ENCODE measurements around the gene SLC7A9. TPM values are rescaled to one million over a fixed set of nuclear protein-coding genes. Genes with fewer than 3 reads are reported as not detected.

SLC7A9 gene
- total RNA-seq: 1 to 10 TPM in 1 of 2 experiments, under 1 TPM in 1; 0.86 to 1.5 TPM
- polyA plus RNA-seq: not detected

DNA sequence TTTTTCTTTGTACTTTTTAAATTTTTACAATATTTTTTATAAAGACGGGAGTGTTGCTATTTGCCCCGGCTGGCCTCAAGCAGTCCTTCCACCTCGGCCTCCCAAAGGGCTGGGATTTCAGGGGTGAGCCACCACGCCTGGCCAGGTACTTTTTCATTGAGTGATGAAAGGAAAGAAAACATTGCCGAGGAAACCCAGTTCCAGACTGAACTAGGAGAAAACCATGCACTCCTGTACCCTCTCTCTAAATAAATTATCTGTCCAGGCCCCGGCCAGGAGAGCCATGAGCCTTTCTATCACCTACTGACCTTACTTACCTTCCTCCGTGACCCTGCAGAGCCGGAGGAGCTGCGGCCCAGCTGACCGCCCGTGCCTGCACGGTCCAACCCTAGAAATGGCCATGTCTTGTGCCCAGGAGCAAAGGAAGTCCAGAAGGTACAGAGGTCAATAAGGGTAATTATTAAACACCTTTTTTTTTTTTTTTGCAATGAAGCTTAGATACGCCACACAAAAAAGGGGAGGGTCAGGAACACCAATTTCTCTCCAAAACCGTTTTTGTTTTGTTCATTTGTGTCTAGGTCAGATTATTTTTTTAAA lies at the start of gene SLC7A9:
SLC7A9 (minus strand) TSS at position 399 of the 597 bp plus-strand sequence. CDS start 1,233 bp downstream, outside the sequence.
- H3K27me3 Mint-ChIP-seq: no peaks in the 10 kb centered on the region
- POLR2A ChIA-PET (ENCODE audit: partially characterized antibody): no interaction called here
- H3K9me3 ChIP-seq (ENCODE audit: control insufficient read depth in 1 of 2, low read length in 2 of 2): no peaks in the 10 kb centered on the region
- no peaks in the 10 kb centered on the region for H3K27me3 ChIP-seq (ENCODE audit: insufficient read depth, low read length)
- CTCF ChIA-PET (ENCODE audit: partially characterized antibody): no interaction called here
- no peak within 1 kb of the TSS for H3K27ac ChIP-seq (ENCODE audit: low read depth, low read length)
- H3K9me3 Mint-ChIP-seq: peaks cover 0 to 2% (median 0%) of the 10 kb centered on the region in 8 donors
- H3K27ac Mint-ChIP-seq: no peak within 1 kb of the TSS
- intact Hi-C loops (cut with micrococcal nuclease): no loop called here
- no peaks in the 10 kb centered on the region for H3K36me3 ChIP-seq (ENCODE audit: insufficient read depth, low read length)
- no peaks in the 10 kb centered on the region for H3K36me3 Mint-ChIP-seq
- H3K4me3 Mint-ChIP-seq: no peak within 1 kb of the TSS
- no peaks in the 10 kb centered on the region for H3K4me1 Mint-ChIP-seq
- no peak for DNase-seq
- H3K4me1 ChIP-seq (ENCODE audit: insufficient read depth, low read length): no peaks in the 10 kb centered on the region
- H3K4me3 ChIP-seq (ENCODE audit: low read length in 2 of 2): no peak within 1 kb of the TSS

DNA sequence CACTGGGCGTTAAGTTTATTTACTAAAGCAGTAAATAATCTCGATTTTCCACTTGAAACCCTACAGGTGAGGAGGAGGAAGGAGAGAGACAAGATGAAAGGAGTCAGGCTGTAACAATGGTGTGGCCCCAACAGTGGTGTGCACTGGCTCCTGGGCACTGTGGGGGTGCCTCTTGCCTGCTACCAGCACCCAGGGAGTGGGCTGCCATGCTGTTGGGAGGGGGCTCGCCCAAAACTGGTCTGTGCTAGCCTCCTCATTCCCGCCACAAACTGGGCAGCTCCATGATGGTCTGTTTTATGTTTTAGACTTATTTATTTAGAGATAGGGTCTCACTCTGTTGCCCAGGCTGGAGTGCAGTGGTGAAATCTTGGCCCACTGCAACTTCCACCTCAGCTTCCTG lies 49.8 kb upstream of the SLC7A9 start:
- Histone ChIP-seq H3K9me3 (ENCODE audit: control insufficient read depth in 1 of 2, low read length in 2 of 2) (no peaks in the 10 kb centered on the region), H3K36me3 (ENCODE audit: insufficient read depth, low read length) (no peaks in the 10 kb centered on the region), H3K27ac (ENCODE audit: low read depth, low read length) (no peak overlapping the region), H3K4me1 (ENCODE audit: insufficient read depth, low read length) (no peaks in the 10 kb centered on the region), H3K4me3 (ENCODE audit: low read length in 2 of 2) (no peak overlapping the region), H3K27me3 (ENCODE audit: insufficient read depth, low read length) (no peaks in the 10 kb centered on the region)
- peaks cover 23 to 37% of the 10 kb centered on the region in 2 donors for H3K36me3 Mint-ChIP-seq
- intact Hi-C loops (cut with micrococcal nuclease): no loop called here
- POLR2A ChIA-PET (ENCODE audit: partially characterized antibody): no interaction called here
- H3K9me3 Mint-ChIP-seq: no peaks in the 10 kb centered on the region
- no peak for DNase-seq
- CTCF ChIA-PET (ENCODE audit: partially characterized antibody): no interaction called here
- H3K27me3 Mint-ChIP-seq: no peaks in the 10 kb centered on the region
- peaks cover 0 to 7% (median 0%) of the 10 kb centered on the region in 4 donors for H3K4me1 Mint-ChIP-seq
- H3K4me3 Mint-ChIP-seq: no peak overlapping the region
- no peak overlapping the region for H3K27ac Mint-ChIP-seq

DNA sequence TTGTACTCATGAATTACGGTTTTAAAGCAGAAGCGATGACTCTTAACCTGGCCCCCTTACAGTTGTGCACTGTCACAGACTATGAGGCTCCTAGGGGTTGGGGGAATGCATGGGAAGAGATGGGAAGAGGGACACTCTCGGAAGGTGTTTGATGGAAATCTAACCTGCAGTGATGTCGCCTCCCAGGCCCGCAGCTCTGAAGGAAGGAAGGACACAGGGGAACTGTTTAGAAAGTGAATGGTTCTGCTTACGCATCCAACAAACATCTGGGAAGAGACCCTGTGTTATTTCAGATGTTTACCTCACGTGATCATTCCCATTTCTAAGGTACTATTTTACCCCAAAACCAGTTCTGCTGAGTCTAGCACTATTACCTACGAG lies 48.0 kb upstream of the SLC7A9 start:
- intact Hi-C loops (cut with micrococcal nuclease): no loop called here
- Histone ChIP-seq H3K27me3 (ENCODE audit: insufficient read depth, low read length) (no peaks in the 10 kb centered on the region), H3K36me3 (ENCODE audit: insufficient read depth, low read length) (no peaks in the 10 kb centered on the region), H3K9me3 (ENCODE audit: control insufficient read depth in 1 of 2, low read length in 2 of 2) (no peaks in the 10 kb centered on the region), H3K27ac (ENCODE audit: low read depth, low read length) (no peak overlapping the region), H3K4me3 (ENCODE audit: low read length in 2 of 2) (no peak overlapping the region), H3K4me1 (ENCODE audit: insufficient read depth, low read length) (no peaks in the 10 kb centered on the region)
- POLR2A ChIA-PET (ENCODE audit: partially characterized antibody): interaction anchor here (0.7 kb wide), 1 partner anchor 32 kb away, joined by 3 read pairs; no protein-coding TSS in a partner anchor
- no peaks in the 10 kb centered on the region for H3K27me3 Mint-ChIP-seq
- H3K36me3 Mint-ChIP-seq: peaks cover 11 to 28% of the 10 kb centered on the region in 2 donors
- CTCF ChIA-PET (ENCODE audit: partially characterized antibody): no interaction called here
- H3K4me3 Mint-ChIP-seq: no peak overlapping the region
- peak overlapping the region in 3 of 7 donors; percentile 11 to 40 (median 12) for H3K27ac Mint-ChIP-seq
- H3K4me1 Mint-ChIP-seq: peaks cover 0 to 7% (median 0%) of the 10 kb centered on the region in 4 donors
- H3K9me3 Mint-ChIP-seq: no peaks in the 10 kb centered on the region
- DNase-seq: no peak

DNA sequence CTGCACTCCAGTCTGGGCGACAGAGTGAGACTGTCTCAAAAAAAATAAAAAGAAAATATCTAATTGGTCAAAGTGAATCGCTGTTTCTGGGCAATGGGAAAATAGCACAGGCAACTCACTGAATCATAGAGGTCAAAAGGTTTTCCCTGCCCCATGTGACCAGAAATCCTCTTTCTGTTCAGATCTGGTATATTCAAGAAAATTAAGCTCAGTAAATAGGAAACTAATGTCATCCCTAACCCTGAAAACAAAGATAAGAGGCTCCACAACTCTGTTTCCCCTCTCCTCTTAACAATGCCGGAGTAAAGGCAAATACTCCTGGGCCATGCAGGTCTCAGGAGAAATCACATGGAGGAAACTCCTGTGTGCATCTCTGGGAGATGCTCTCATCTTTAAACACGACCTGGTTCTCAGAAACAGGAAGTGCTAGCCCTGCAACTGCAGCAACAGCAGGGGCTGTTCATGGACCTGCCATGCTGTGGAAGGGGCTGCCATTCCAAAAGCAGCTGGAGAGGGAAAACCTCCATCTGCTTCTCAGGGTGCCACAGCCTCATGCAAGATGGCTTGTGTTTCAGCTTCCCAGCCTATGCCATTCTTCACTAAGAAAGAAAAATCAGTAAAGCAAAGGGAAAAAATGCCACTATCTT lies 47.5 kb upstream of the SLC7A9 start:
- ChIA-PET POLR2A (ENCODE audit: partially characterized antibody) (interaction anchor here (0.7 kb wide), 1 partner anchor 32 kb away, joined by 3 read pairs; no protein-coding TSS in a partner anchor), CTCF (ENCODE audit: partially characterized antibody) (no interaction called here)
- Mint-ChIP-seq H3K27me3 (no peaks in the 10 kb centered on the region), H3K9me3 (no peaks in the 10 kb centered on the region), H3K4me1 (peaks cover 0 to 7% (median 0%) of the 10 kb centered on the region in 4 donors), H3K36me3 (peaks cover 14 to 30% of the 10 kb centered on the region in 2 donors), H3K4me3 (no peak overlapping the region), H3K27ac (peak overlapping the region in 3 of 7 donors; percentile 40 to 53 (median 47))
- Histone ChIP-seq H3K27me3 (ENCODE audit: insufficient read depth, low read length) (no peaks in the 10 kb centered on the region), H3K9me3 (ENCODE audit: control insufficient read depth in 1 of 2, low read length in 2 of 2) (no peaks in the 10 kb centered on the region), H3K27ac (ENCODE audit: low read depth, low read length) (no peak overlapping the region), H3K4me1 (ENCODE audit: insufficient read depth, low read length) (no peaks in the 10 kb centered on the region), H3K36me3 (ENCODE audit: insufficient read depth, low read length) (no peaks in the 10 kb centered on the region), H3K4me3 (ENCODE audit: low read length in 2 of 2) (no peak overlapping the region)
- no peak for DNase-seq
- intact Hi-C loops (cut with micrococcal nuclease): no loop called here

DNA sequence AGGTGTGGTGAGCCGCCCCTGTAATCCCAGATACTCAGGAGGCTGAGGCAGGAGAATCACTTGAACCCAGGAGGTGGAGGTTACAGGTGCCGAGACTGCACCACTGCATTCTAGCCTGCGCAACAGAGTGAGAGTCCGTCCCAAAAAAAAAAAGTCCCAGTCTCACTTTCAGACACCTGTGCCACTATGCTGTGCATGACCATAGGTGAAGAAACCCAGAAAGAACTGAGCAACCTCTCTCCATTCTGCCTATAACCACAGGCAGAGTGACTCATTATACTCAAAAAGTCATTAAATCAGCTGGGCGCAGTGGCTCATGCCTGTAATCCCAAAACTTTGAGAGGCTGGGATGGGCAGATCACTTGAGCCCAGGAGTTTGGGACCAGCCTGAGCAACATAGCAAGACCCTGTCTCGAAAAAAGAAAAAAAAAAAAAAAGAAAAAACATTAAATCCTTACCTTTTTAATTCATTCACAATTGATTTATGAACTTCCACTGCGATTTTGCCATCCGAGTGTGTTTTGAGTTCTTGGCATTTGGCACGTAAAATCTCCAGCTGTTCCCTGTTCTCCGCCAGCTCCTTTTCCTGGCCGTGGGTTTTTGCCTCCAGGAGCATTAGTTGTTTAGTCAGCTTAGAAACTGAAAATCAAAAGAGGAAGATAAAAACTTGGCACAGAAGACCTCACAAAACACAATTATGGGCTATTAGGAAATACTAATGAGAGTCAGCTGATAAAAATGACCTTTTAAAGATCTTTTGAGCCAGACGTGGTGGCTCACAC lies 45.5 kb upstream of the SLC7A9 start:
- H3K9me3 Mint-ChIP-seq: no peaks in the 10 kb centered on the region
- Histone ChIP-seq H3K36me3 (ENCODE audit: insufficient read depth, low read length) (no peaks in the 10 kb centered on the region), H3K27ac (ENCODE audit: low read depth, low read length) (no peak overlapping the region), H3K27me3 (ENCODE audit: insufficient read depth, low read length) (no peaks in the 10 kb centered on the region), H3K4me3 (ENCODE audit: low read length in 2 of 2) (no peak overlapping the region), H3K4me1 (ENCODE audit: insufficient read depth, low read length) (no peaks in the 10 kb centered on the region), H3K9me3 (ENCODE audit: control insufficient read depth in 1 of 2, low read length in 2 of 2) (no peaks in the 10 kb centered on the region)
- ChIA-PET POLR2A (ENCODE audit: partially characterized antibody) (no interaction called here), CTCF (ENCODE audit: partially characterized antibody) (no interaction called here)
- peaks cover 18 to 24% of the 10 kb centered on the region in 2 donors for H3K36me3 Mint-ChIP-seq
- peaks cover 0 to 7% (median 0%) of the 10 kb centered on the region in 4 donors for H3K4me1 Mint-ChIP-seq
- no peak overlapping the region for H3K27ac Mint-ChIP-seq
- intact Hi-C loops (cut with micrococcal nuclease): no loop called here
- no peak for DNase-seq
- H3K4me3 Mint-ChIP-seq: no peak overlapping the region
- no peaks in the 10 kb centered on the region for H3K27me3 Mint-ChIP-seq

DNA sequence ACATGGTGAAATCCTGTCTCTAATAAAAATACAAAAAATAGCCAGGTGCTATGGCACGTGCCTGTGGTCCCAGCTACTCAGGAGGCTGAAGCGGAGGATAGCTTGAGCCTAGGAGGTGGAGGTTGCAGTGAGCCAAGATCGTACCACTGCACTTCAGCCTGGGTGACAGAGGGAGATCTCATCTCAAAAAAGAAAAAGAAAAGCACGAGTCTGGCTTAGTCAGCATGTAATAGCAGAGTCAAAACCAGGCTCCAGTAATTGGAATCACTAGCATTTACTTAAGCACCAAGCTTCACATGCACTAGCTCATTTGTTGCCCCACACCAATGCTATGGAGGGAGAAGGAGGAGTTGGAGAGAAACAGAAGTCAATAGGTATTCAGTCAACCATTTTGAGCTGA lies 41.9 kb upstream of the SLC7A9 start:
- POLR2A ChIA-PET (ENCODE audit: partially characterized antibody): no interaction called here

DNA sequence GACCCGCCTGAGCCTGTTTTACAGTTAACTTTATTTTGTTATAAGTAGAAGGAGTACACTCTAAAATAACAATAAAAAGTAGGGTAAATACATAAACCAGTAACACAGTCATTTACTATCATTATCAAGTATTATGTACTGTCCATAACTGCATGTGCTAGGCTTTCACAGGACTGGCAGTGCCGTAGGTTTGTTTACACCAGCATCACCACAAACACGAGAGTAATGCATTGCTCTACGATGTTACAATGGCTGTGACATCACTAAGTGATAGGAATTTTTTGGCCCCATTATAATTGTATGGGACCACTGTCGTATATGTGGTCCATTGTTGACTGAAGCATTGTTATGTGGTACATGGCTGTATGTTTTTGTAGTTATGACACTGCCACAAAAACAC lies 41.3 kb upstream of the SLC7A9 start:
- DNase-seq: no peak
- intact Hi-C loops (cut with micrococcal nuclease): no loop called here
- Mint-ChIP-seq H3K27ac (no peak overlapping the region), H3K4me3 (no peak overlapping the region), H3K9me3 (peaks cover 0 to 6% (median 5%) of the 10 kb centered on the region in 8 donors), H3K27me3 (no peaks in the 10 kb centered on the region), H3K4me1 (no peaks in the 10 kb centered on the region), H3K36me3 (peaks cover 34 to 54% of the 10 kb centered on the region in 2 donors)
- H3K27ac ChIP-seq (ENCODE audit: low read depth, low read length): no peak overlapping the region
- H3K4me1 ChIP-seq (ENCODE audit: insufficient read depth, low read length): no peaks in the 10 kb centered on the region
- CTCF ChIA-PET (ENCODE audit: partially characterized antibody): no interaction called here
- H3K4me3 ChIP-seq (ENCODE audit: low read length in 2 of 2): no peak overlapping the region
- H3K27me3 ChIP-seq (ENCODE audit: insufficient read depth, low read length): no peaks in the 10 kb centered on the region
- POLR2A ChIA-PET (ENCODE audit: partially characterized antibody): no interaction called here
- no peaks in the 10 kb centered on the region for H3K9me3 ChIP-seq (ENCODE audit: control insufficient read depth in 1 of 2, low read length in 2 of 2)
- H3K36me3 ChIP-seq (ENCODE audit: insufficient read depth, low read length): no peaks in the 10 kb centered on the region

More for the DNA sequence above, 41.9 kb upstream of the SLC7A9 start:
- intact Hi-C loops (cut with micrococcal nuclease): no loop called here
- Histone ChIP-seq H3K27ac (ENCODE audit: low read depth, low read length) (no peak overlapping the region), H3K27me3 (ENCODE audit: insufficient read depth, low read length) (no peaks in the 10 kb centered on the region), H3K4me1 (ENCODE audit: insufficient read depth, low read length) (no peaks in the 10 kb centered on the region), H3K4me3 (ENCODE audit: low read length in 2 of 2) (no peak overlapping the region), H3K9me3 (ENCODE audit: control insufficient read depth in 1 of 2, low read length in 2 of 2) (no peaks in the 10 kb centered on the region), H3K36me3 (ENCODE audit: insufficient read depth, low read length) (no peaks in the 10 kb centered on the region)
- Mint-ChIP-seq H3K27me3 (no peaks in the 10 kb centered on the region), H3K36me3 (peaks cover 34 to 48% of the 10 kb centered on the region in 2 donors), H3K27ac (peak overlapping the region in 1 of 7 donors; percentile 61), H3K4me3 (no peak overlapping the region), H3K4me1 (no peaks in the 10 kb centered on the region), H3K9me3 (peaks cover 0 to under 1% (median 0%) of the 10 kb centered on the region in 8 donors)
- DNase-seq: no peak
- CTCF ChIA-PET (ENCODE audit: partially characterized antibody): no interaction called here
